DOHH2 (cell line): ENCODE measurements around the gene TENT5A.

ENCODE experiments used
- H3F3A ChIP-seq: fragments of 200-600 bp; sonication (generic), shearing (Covaris generic); 2 replicates; pipeline ENCODE4 v1.6.0; 2016; ENCODE audit warnings: antibody characterized with exemption, mild to moderate bottlenecking; ENCODE audit not compliant: control insufficient read depth, insufficient read depth
- H3K27ac ChIP-seq: fragments of 200-600 bp; sonication (generic); 2 replicates; pipeline ENCODE4 v1.5.1; 2014; ENCODE audit warnings: low read depth, mild to moderate bottlenecking, low read length, moderate library complexity
- H3K27me3 ChIP-seq: fragments of 200-600 bp; sonication (generic); 2 replicates; pipeline ENCODE4 v1.6.1; 2014; ENCODE audit warnings: mild to moderate bottlenecking, low read length, mixed read lengths; ENCODE audit not compliant: control insufficient read depth
- H3K36me3 ChIP-seq: fragments of 200-600 bp; sonication (generic); 2 replicates; pipeline ENCODE4 v1.6.1; 2014; ENCODE audit warnings: mild to moderate bottlenecking, low read length, moderate library complexity, mixed read lengths; ENCODE audit not compliant: control insufficient read depth
- H3K4me1 ChIP-seq: fragments of 200-600 bp; sonication (generic); 2 replicates; pipeline ENCODE4 v1.6.1; 2014; ENCODE audit warnings: mild to moderate bottlenecking, low read length, mixed read lengths; ENCODE audit not compliant: control insufficient read depth
- H3K4me2 ChIP-seq: fragments of 200-600 bp; sonication (generic); 2 replicates; pipeline ENCODE4 v1.6.0; 2014; ENCODE audit warnings: mild to moderate bottlenecking, low read length, moderate library complexity
- H3K4me3 ChIP-seq: fragments of 200-600 bp; sonication (generic); 2 replicates; pipeline ENCODE4 v1.5.1; 2014; ENCODE audit warnings: mild to moderate bottlenecking, low read length, mixed read lengths
- H3K79me2 ChIP-seq: fragments of 200-600 bp; sonication (generic); 2 replicates; pipeline ENCODE4 v1.6.1; 2014; ENCODE audit warnings: mild to moderate bottlenecking, low read length, mixed read lengths; ENCODE audit not compliant: control insufficient read depth
- H3K9me2 ChIP-seq: fragments of 200-600 bp; sonication (generic); replicated peaks from 2 replicates; pipeline ENCODE4 v1.6.1; 2014; ENCODE audit warnings: mild to moderate bottlenecking, low read length, mixed read lengths; ENCODE audit not compliant: control insufficient read depth
- H3K9me3 ChIP-seq: fragments of 200-600 bp; sonication (generic); 2 replicates; pipeline ENCODE4 v1.6.1; 2014; ENCODE audit warnings: antibody characterized with exemption, low read length, mixed read lengths; ENCODE audit not compliant: control insufficient read depth, insufficient read depth
- H4K20me1 ChIP-seq: fragments of 200-600 bp; sonication (generic); 2 replicates; pipeline ENCODE4 v1.6.0; 2014; ENCODE audit warnings: low read depth, mild to moderate bottlenecking, antibody characterized with exemption, low read length, moderate library complexity; ENCODE audit not compliant: control insufficient read depth, insufficient read depth
- CTCF ChIP-seq: fragments of 200-600 bp; sonication (generic); IDR thresholded peaks from one replicate; pipeline ENCODE4 v1.5.1; 2014; ENCODE audit warnings: antibody characterized with exemption, mild to moderate bottlenecking, low read depth, low read length; ENCODE audit not compliant: poor library complexity, severe bottlenecking
- EZH2phosphoT487 ChIP-seq: fragments of 200-600 bp; sonication (generic); IDR thresholded peaks from 2 replicates; pipeline ENCODE4 v1.6.1; 2017; ENCODE audit warnings: borderline replicate concordance, mild to moderate bottlenecking, antibody characterized with exemption, low read length, moderate library complexity, mixed read lengths

Gene TENT5A

GRCh38 chr6:81731814-81732213 is 20.7 kb downstream of the TENT5A start:
- no peaks in the 10 kb centered on the region for H3K9me3 ChIP-seq
- H3K4me3 ChIP-seq = no peak overlapping the region
- H3K9me2 ChIP-seq = no peaks in the 10 kb centered on the region
- no peaks in the 10 kb centered on the region for H3K79me2 ChIP-seq
- no peaks in the 10 kb centered on the region for H3F3A ChIP-seq
- no peak overlapping the region for H3K4me2 ChIP-seq
- H3K4me1 ChIP-seq = no peaks in the 10 kb centered on the region
- H3K27ac ChIP-seq = no peak overlapping the region
- H3K36me3 ChIP-seq = no peaks in the 10 kb centered on the region
- H3K27me3 ChIP-seq = no peaks in the 10 kb centered on the region
- H4K20me1 ChIP-seq = no peaks in the 10 kb centered on the region
- TF ChIP-seq EZH2phosphoT487 = no peak
- no peak for TF ChIP-seq CTCF

GRCh38 chr6:81727876-81728517 is 24.5 kb downstream of the TENT5A start:
- no peaks in the 10 kb centered on the region for H4K20me1 ChIP-seq
- TF ChIP-seq CTCF (no peak), EZH2phosphoT487 (no peak)
- no peaks in the 10 kb centered on the region for H3K36me3 ChIP-seq
- no peaks in the 10 kb centered on the region for H3K9me3 ChIP-seq
- H3K4me3 ChIP-seq = no peak overlapping the region
- H3K79me2 ChIP-seq = no peaks in the 10 kb centered on the region
- no peaks in the 10 kb centered on the region for H3K4me1 ChIP-seq
- H3K4me2 ChIP-seq = no peak overlapping the region
- no peaks in the 10 kb centered on the region for H3F3A ChIP-seq
- no peaks in the 10 kb centered on the region for H3K27me3 ChIP-seq
- H3K27ac ChIP-seq = no peak overlapping the region
- H3K9me2 ChIP-seq = no peaks in the 10 kb centered on the region

GRCh38 chr6:81725127-81725526 is 27.4 kb downstream of the TENT5A start:
- TF ChIP-seq CTCF (no peak), EZH2phosphoT487 (no peak)

More at GRCh38 chr6:81725127-81725526, 27.4 kb downstream of the TENT5A start:
- Histone ChIP-seq H3K36me3 (no peaks in the 10 kb centered on the region), H3K4me1 (no peaks in the 10 kb centered on the region), H3K4me3 (no peak overlapping the region), H4K20me1 (no peaks in the 10 kb centered on the region), H3K27me3 (no peaks in the 10 kb centered on the region), H3K27ac (no peak overlapping the region), H3K9me3 (no peaks in the 10 kb centered on the region), H3K4me2 (no peak overlapping the region), H3K79me2 (no peaks in the 10 kb centered on the region), H3F3A (no peaks in the 10 kb centered on the region), H3K9me2 (no peaks in the 10 kb centered on the region)
